Activated CD4-positive, alpha-beta T cell treated with anti-CD3 and anti-CD28 coated beads, Interleukin-2, Interleukin-6, amounts not matched to agents 100 ng/mL and 50 ng/mL, durations not matched to agents 16 hours and 8 hours (primary cell): ENCODE results near the gene NIPBL.
"Not testable (repeated sequence)": the region's sequence is repeated elsewhere in the genome, so short reads cannot be mapped to it uniquely, and the experiment has no call there.

Experiments used
- DNase-seq: peaks from one replicate; pipeline ENCODE4 v3.0.0-alpha.2; 2020

The NIPBL gene

GRCh38 chr5:36950586-36951457 is 74.3 kb downstream of the NIPBL start:
- DNase-seq, result no peak

GRCh38 chr5:36953043-36953442 is 76.5 kb downstream of the NIPBL start:
- DNase-seq, result no peak

- DNase-seq, result no peak
Measured at GRCh38 chr5:36957953-36958537, 81.5 kb downstream of the NIPBL start.

GRCh38 chr5:36958612-36959011 is 82.0 kb downstream of the NIPBL start:
- no peak for DNase-seq

- DNase-seq, result no peak
Measured at GRCh38 chr5:36965179-36965578, 88.6 kb downstream of the NIPBL start.

GRCh38 chr5:36969700-36970395 is 93.3 kb downstream of the NIPBL start:
- no peak for DNase-seq

- no peak for DNase-seq
Measured at GRCh38 chr5:36978196-36978595, 101.6 kb downstream of the NIPBL start.

GRCh38 chr5:36982146-36982545 is 105.6 kb downstream of the NIPBL start:
- DNase-seq, result no peak

- no peak for DNase-seq
Measured at GRCh38 chr5:36985387-36985786, 108.8 kb downstream of the NIPBL start.

GRCh38 chr5:36988396-36988795 is 111.8 kb downstream of the NIPBL start:
- no peak for DNase-seq

- DNase-seq, result no peak
Measured at GRCh38 chr5:36998578-36998977, 122.0 kb downstream of the NIPBL start.

GRCh38 chr5:37002176-37002751 is 125.7 kb downstream of the NIPBL start:
- DNase-seq, result no peak

- no peak for DNase-seq
Measured at GRCh38 chr5:37005252-37005651, 128.7 kb downstream of the NIPBL start.

- peak; percentile 8 for DNase-seq
Measured at GRCh38 chr5:37005946-37006540, 129.5 kb downstream of the NIPBL start.

GRCh38 chr5:37013181-37013580 is 136.6 kb downstream of the NIPBL start:
- not testable (repeated sequence) for DNase-seq

GRCh38 chr5:37014321-37014720 is 137.8 kb downstream of the NIPBL start:
- DNase-seq, result no peak

GRCh38 chr5:37015795-37016666 is 139.5 kb downstream of the NIPBL start:
- no peak for DNase-seq

- DNase-seq, result no peak
Measured at GRCh38 chr5:37028910-37029309, 152.3 kb downstream of the NIPBL start.

GRCh38 chr5:37029436-37029835 is 152.9 kb downstream of the NIPBL start:
- DNase-seq, result no peak

- no peak for DNase-seq
Measured at GRCh38 chr5:37034955-37035354, 158.4 kb downstream of the NIPBL start.

- no peak for DNase-seq
Measured at GRCh38 chr5:37037840-37038239, 161.3 kb downstream of the NIPBL start.

GRCh38 chr5:37039824-37040223 is 163.3 kb downstream of the NIPBL start:
- DNase-seq, result no peak
